Activated CD8-positive, alpha-beta T cell treated with anti-CD3 and anti-CD28 coated beads, Interleukin-2, amount 10 ng/mL, durations not matched to agents 7 days and 5 days (primary cell): ENCODE results near the gene XRCC4. TPM values are rescaled to one million over a fixed set of nuclear protein-coding genes. Genes with fewer than 3 reads are reported as not detected.

ENCODE experiments used
- ATAC-seq: fragments of 150-1000 bp; cut with Tn5 transposase; one replicate; pipeline ENCODE4 v1.10.0; 2021; ENCODE audit warnings: moderate library complexity
- CTCF ChIA-PET: fragments of 350-600 bp; sonication (Branson Sonifier 250); formaldehyde crosslinking; loops from one replicate; lab custom pipeline; 2021; ENCODE audit warnings: antibody characterized with exemption; lab: Charles Lee
- POLR2A ChIA-PET: fragments of 350-600 bp; sonication (Branson Sonifier 250); formaldehyde crosslinking; loops from one replicate; lab custom pipeline; 2021; ENCODE audit warnings: antibody characterized with exemption; lab: Charles Lee
- DNase-seq: peaks from one replicate; pipeline ENCODE4 v3.0.0-alpha.2; 2020
- H3K27ac Mint-ChIP-seq: one replicate; pipeline ENCODE4 v1.8.0; 2021; ENCODE audit warnings: mild to moderate bottlenecking, mixed read lengths
- H3K27me3 Mint-ChIP-seq: one replicate; pipeline ENCODE4 v1.8.0; 2021; ENCODE audit warnings: low read depth, mixed read lengths
- H3K36me3 Mint-ChIP-seq: one replicate; pipeline ENCODE4 v1.8.0; 2021; ENCODE audit warnings: low read depth, mixed read lengths
- H3K4me1 Mint-ChIP-seq: one replicate; pipeline ENCODE4 v1.8.0; 2021; ENCODE audit warnings: low read depth, mixed read lengths
- H3K4me3 Mint-ChIP-seq: one replicate; pipeline ENCODE4 v1.8.0; 2021; ENCODE audit warnings: mild to moderate bottlenecking, mixed read lengths
- H3K9me3 Mint-ChIP-seq: one replicate; pipeline ENCODE4 v1.8.0; 2022; ENCODE audit warnings: mixed read lengths; ENCODE audit not compliant: insufficient read depth
- total RNA-seq, 2 experiments: library from RNA; stranded (reverse); gene quantifications; one replicate each; pipeline ENCODE4 v1.2.3, GENCODE V29; 2021

The XRCC4 gene
- total RNA-seq, 2 experiments from 2014 or later = 12.6 to 13.4 TPM

GRCh38 chr5:83077662-83078261 lies 415 bp downstream of the XRCC4 start:
- Mint-ChIP-seq H3K4me3 (peak overlapping the region; percentile 90), H3K36me3 (peaks cover 28% of the 10 kb centered on the region), H3K27ac (peak overlapping the region; percentile 97), H3K27me3 (no peaks in the 10 kb centered on the region), H3K4me1 (peaks cover 37% of the 10 kb centered on the region), H3K9me3 (no peaks in the 10 kb centered on the region)
- DNase-seq (peak; percentile 39), ATAC-seq (peak; percentile 11)
- ChIA-PET CTCF (interaction anchor here (0.9 to 1.9 kb wide), 2 partner anchors 12 to 395 kb away, joined by 3 to 5 read pairs; no protein-coding TSS in a partner anchor), POLR2A (interaction anchor here (0.6 to 1.6 kb wide), 10 partner anchors 11 to 914 kb away, joined by 3 to 6 read pairs (median 4); no protein-coding TSS in a partner anchor)

GRCh38 chr5:83082750-83083149 lies 5.4 kb downstream of the XRCC4 start:
- CTCF ChIA-PET = no interaction called here
- no peaks in the 10 kb centered on the region for H3K9me3 Mint-ChIP-seq

GRCh38 chr5:83084336-83084735 lies 7.0 kb downstream of the XRCC4 start:
- no peaks in the 10 kb centered on the region for H3K36me3 Mint-ChIP-seq
- no peak for ATAC-seq
- H3K4me3 Mint-ChIP-seq = no peak overlapping the region
- no peak for DNase-seq
- ChIA-PET POLR2A (no interaction called here), CTCF (interaction anchor here (1.3 kb wide), 1 partner anchor 24 kb away, joined by 3 read pairs; no protein-coding TSS in a partner anchor)
- no peaks in the 10 kb centered on the region for H3K9me3 Mint-ChIP-seq
- H3K27ac Mint-ChIP-seq = no peak overlapping the region
- H3K4me1 Mint-ChIP-seq = no peaks in the 10 kb centered on the region
- H3K27me3 Mint-ChIP-seq = no peaks in the 10 kb centered on the region

More at GRCh38 chr5:83082750-83083149, 5.4 kb downstream of the XRCC4 start:
- Mint-ChIP-seq H3K27me3 (no peaks in the 10 kb centered on the region), H3K4me1 (peaks cover 10% of the 10 kb centered on the region), H3K36me3 (no peaks in the 10 kb centered on the region), H3K27ac (no peak overlapping the region), H3K4me3 (no peak overlapping the region)
- DNase-seq (no peak), ATAC-seq (no peak)
- POLR2A ChIA-PET = no interaction called here

- DNase-seq (no peak), ATAC-seq (no peak)
- no peaks in the 10 kb centered on the region for H3K4me1 Mint-ChIP-seq
- H3K4me3 Mint-ChIP-seq = no peak overlapping the region
- POLR2A ChIA-PET = no interaction called here
- no peaks in the 10 kb centered on the region for H3K36me3 Mint-ChIP-seq
- peaks cover 5% of the 10 kb centered on the region for H3K9me3 Mint-ChIP-seq
- CTCF ChIA-PET = interaction anchor here (1.3 kb wide), 1 partner anchor 23 kb away, joined by 3 read pairs; no protein-coding TSS in a partner anchor
- H3K27ac Mint-ChIP-seq = no peak overlapping the region
- H3K27me3 Mint-ChIP-seq = no peaks in the 10 kb centered on the region
Observed at GRCh38 chr5:83085106-83085505, 7.8 kb downstream of the XRCC4 start.

GRCh38 chr5:83090169-83090568 lies 12.8 kb downstream of the XRCC4 start:
- CTCF ChIA-PET = interaction anchor here (1.1 kb wide), 1 partner anchor 12 kb away, joined by 5 read pairs; no protein-coding TSS in a partner anchor
- no peak overlapping the region for H3K27ac Mint-ChIP-seq
- no peak for ATAC-seq
- H3K9me3 Mint-ChIP-seq = peaks cover 33% of the 10 kb centered on the region
- POLR2A ChIA-PET = interaction anchor here (2.3 kb wide), 1 partner anchor 13 kb away, joined by 6 read pairs; the partner anchor contains the start of genes TMEM167A and XRCC4
- no peak overlapping the region for H3K4me3 Mint-ChIP-seq
- no peak for DNase-seq
- H3K4me1 Mint-ChIP-seq = peaks cover 23% of the 10 kb centered on the region
- H3K36me3 Mint-ChIP-seq = peaks cover 29% of the 10 kb centered on the region
- H3K27me3 Mint-ChIP-seq = no peaks in the 10 kb centered on the region

- CTCF ChIA-PET = no interaction called here
- ATAC-seq = no peak
- H3K36me3 Mint-ChIP-seq = peaks cover 35% of the 10 kb centered on the region
- POLR2A ChIA-PET = no interaction called here
- no peak for DNase-seq
- peaks cover 23% of the 10 kb centered on the region for H3K4me1 Mint-ChIP-seq
- H3K4me3 Mint-ChIP-seq = peak overlapping the region; percentile 3
- H3K27me3 Mint-ChIP-seq = no peaks in the 10 kb centered on the region
- peaks cover 33% of the 10 kb centered on the region for H3K9me3 Mint-ChIP-seq
- peak overlapping the region; percentile 59 for H3K27ac Mint-ChIP-seq
Observed at GRCh38 chr5:83092619-83093018, 15.3 kb downstream of the XRCC4 start.

GRCh38 chr5:83093692-83094091 lies 16.3 kb downstream of the XRCC4 start:
- CTCF ChIA-PET = no interaction called here

GRCh38 chr5:83095163-83095956 lies 18.0 kb downstream of the XRCC4 start:
- DNase-seq (no peak), ATAC-seq (no peak)
- ChIA-PET CTCF (interaction anchor here (0.5 kb wide), 1 partner anchor 19 kb away, joined by 4 read pairs; no protein-coding TSS in a partner anchor), POLR2A (no interaction called here)
- Mint-ChIP-seq H3K4me3 (no peak overlapping the region), H3K36me3 (peaks cover 34% of the 10 kb centered on the region), H3K27ac (no peak overlapping the region), H3K27me3 (no peaks in the 10 kb centered on the region), H3K9me3 (peaks cover 28% of the 10 kb centered on the region), H3K4me1 (peaks cover 23% of the 10 kb centered on the region)

More at GRCh38 chr5:83093692-83094091, 16.3 kb downstream of the XRCC4 start:
- Mint-ChIP-seq H3K9me3 (peaks cover 33% of the 10 kb centered on the region), H3K27me3 (no peaks in the 10 kb centered on the region), H3K27ac (no peak overlapping the region), H3K4me3 (no peak overlapping the region), H3K4me1 (peaks cover 23% of the 10 kb centered on the region), H3K36me3 (peaks cover 35% of the 10 kb centered on the region)
- POLR2A ChIA-PET = no interaction called here
- DNase-seq = no peak
- ATAC-seq = no peak

GRCh38 chr5:83095957-83096539 lies 18.7 kb downstream of the XRCC4 start:
- H3K4me1 Mint-ChIP-seq = peaks cover 23% of the 10 kb centered on the region

GRCh38 chr5:83096660-83097339 lies 19.5 kb downstream of the XRCC4 start:
- ChIA-PET CTCF (no interaction called here), POLR2A (no interaction called here)
- H3K4me3 Mint-ChIP-seq = no peak overlapping the region
- H3K27me3 Mint-ChIP-seq = no peaks in the 10 kb centered on the region
- peaks cover 30% of the 10 kb centered on the region for H3K36me3 Mint-ChIP-seq
- H3K4me1 Mint-ChIP-seq = peaks cover 21% of the 10 kb centered on the region
- no peak overlapping the region for H3K27ac Mint-ChIP-seq
- DNase-seq = no peak
- no peak for ATAC-seq
- H3K9me3 Mint-ChIP-seq = peaks cover 26% of the 10 kb centered on the region

More at GRCh38 chr5:83095957-83096539, 18.7 kb downstream of the XRCC4 start:
- no peak overlapping the region for H3K4me3 Mint-ChIP-seq
- ChIA-PET POLR2A (no interaction called here), CTCF (no interaction called here)
- no peaks in the 10 kb centered on the region for H3K27me3 Mint-ChIP-seq
- DNase-seq (no peak), ATAC-seq (no peak)
- H3K27ac Mint-ChIP-seq = no peak overlapping the region
- H3K36me3 Mint-ChIP-seq = peaks cover 31% of the 10 kb centered on the region
- peaks cover 28% of the 10 kb centered on the region for H3K9me3 Mint-ChIP-seq

- ChIA-PET CTCF (no interaction called here), POLR2A (no interaction called here)
Observed at GRCh38 chr5:83097689-83098231, 20.4 kb downstream of the XRCC4 start.

More at GRCh38 chr5:83097689-83098231, 20.4 kb downstream of the XRCC4 start:
- H3K36me3 Mint-ChIP-seq = peaks cover 23% of the 10 kb centered on the region
- DNase-seq (no peak), ATAC-seq (no peak)
- peaks cover 12% of the 10 kb centered on the region for H3K4me1 Mint-ChIP-seq
- peaks cover 17% of the 10 kb centered on the region for H3K9me3 Mint-ChIP-seq
- H3K27me3 Mint-ChIP-seq = no peaks in the 10 kb centered on the region
- no peak overlapping the region for H3K4me3 Mint-ChIP-seq
- no peak overlapping the region for H3K27ac Mint-ChIP-seq
